ENCODE results near the gene FPR3. TPM values are rescaled to one million over a fixed set of nuclear protein-coding genes. Genes with fewer than 3 reads are reported as not detected.

The FPR3 gene
- total RNA-seq, 1 donor from 2014 or later: not detected

GRCh38 chr19:51816711-51817110 lies 21.8 kb downstream of the FPR3 start:
- TF ChIP-seq CTCF (conservative IDR thresholded peaks at IDR 0.05; ENCODE audit: low read depth, low read length): no peak
- no peak overlapping the region for H3K4me3 ChIP-seq (ENCODE audit: low read depth, low read length)

DNA sequence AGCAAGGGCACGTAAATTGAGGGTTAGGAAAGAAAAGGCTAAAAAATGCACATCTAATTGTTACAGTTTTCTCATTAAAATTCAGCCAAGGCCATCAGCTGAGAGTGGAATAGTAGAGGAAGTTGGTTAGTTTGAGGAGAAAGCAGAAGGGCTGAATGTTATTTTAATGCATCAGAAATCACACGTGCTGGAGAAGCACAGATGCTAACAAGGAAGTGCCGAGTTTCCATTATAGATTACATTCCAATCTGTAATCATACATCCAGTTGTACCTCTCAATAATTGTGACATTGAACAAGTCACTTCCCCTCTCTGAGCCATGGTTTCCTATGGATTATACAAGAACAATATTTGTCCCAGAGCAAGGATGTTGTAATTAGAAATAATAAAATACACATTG lies 25.1 kb downstream of the FPR3 start:
- no peak for DNase-seq (ENCODE audit: low read depth)
- no peak for TF ChIP-seq CTCF (conservative IDR thresholded peaks at IDR 0.05; ENCODE audit: low read depth, low read length)
- no peak overlapping the region for H3K4me3 ChIP-seq (ENCODE audit: low read depth, low read length)

More at GRCh38 chr19:51816711-51817110, 21.8 kb downstream of the FPR3 start:
- no peak for DNase-seq (ENCODE audit: low read depth)

DNA sequence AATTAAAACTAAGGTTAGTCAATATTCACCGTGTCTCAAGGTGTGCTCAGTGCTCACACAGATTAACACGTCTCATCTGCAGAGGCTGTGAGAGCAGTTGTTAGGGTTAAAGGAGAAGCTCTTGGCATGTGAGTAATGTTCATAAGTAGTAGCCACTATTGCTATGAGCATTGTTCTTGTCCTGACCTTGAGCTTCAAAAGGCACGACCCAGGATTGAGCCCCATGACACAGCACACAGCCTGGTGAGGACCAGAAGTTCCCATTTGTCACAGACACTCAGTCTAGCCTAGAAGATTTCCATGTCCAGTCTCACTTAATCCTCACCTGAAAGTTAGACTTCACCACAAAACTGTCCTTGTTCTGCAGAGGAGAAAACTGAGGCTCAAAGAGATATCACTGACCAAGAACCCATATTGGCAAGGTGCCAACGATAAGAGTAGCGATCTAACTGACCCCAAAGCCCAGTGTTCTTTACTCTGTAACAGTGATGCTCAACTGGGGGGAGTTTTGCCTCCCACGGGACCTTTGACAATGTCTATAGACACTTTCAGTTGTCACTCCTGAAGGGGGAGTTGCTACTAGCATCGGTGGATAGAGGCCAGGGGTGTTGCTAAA lies 26.0 kb downstream of the FPR3 start:
- H3K4me3 ChIP-seq (ENCODE audit: low read depth, low read length): no peak overlapping the region
- no peak for TF ChIP-seq CTCF (conservative IDR thresholded peaks at IDR 0.05; ENCODE audit: low read depth, low read length)
- DNase-seq (ENCODE audit: low read depth): no peak

DNA sequence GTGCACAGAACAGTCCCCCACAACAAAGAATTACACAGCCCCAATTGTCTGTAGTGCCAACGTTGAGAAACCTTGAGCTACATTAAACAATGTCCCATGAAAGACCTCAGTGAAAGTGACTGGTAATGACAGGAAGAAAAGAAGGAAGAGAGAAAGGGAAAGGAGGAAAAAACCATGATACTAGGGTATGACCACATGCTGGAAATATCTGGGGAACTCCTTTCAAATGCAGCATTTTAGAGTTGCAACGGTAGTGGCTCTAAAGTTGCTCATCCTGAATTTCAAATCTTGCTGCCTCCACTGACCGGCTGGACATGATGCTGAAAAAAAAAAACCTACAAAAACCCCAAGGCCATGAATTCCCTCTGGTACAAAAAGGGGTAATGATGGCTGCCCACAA lies 26.5 kb downstream of the FPR3 start:
- no peak overlapping the region for H3K4me3 ChIP-seq (ENCODE audit: low read depth, low read length)
- no peak for DNase-seq (ENCODE audit: low read depth)
- TF ChIP-seq CTCF (conservative IDR thresholded peaks at IDR 0.05; ENCODE audit: low read depth, low read length): no peak

GRCh38 chr19:51821921-51822320 lies 27.0 kb downstream of the FPR3 start:
- H3K4me3 ChIP-seq (ENCODE audit: low read depth, low read length): no peak overlapping the region
- DNase-seq (ENCODE audit: low read depth): no peak
- TF ChIP-seq CTCF (conservative IDR thresholded peaks at IDR 0.05; ENCODE audit: low read depth, low read length): no peak

DNA sequence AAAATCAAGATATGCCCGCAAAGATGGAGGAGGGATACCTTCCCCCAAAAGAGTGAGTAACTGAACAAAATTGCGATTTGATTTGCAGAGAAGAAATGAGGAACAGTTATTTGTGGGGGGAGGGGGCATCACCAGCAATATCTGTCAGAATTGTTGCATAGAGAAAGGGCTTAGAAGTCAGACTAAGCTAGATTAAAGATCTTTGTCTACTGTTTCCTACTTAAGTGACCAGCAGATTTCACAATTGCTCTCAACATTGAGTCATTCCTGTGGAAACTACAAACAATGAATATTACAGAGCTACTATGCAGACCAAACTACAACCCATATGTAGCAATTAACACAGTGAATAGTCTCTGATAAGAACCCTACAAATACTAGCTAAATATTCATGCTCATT lies 27.4 kb downstream of the FPR3 start:
- no peak for DNase-seq (ENCODE audit: low read depth)
- no peak overlapping the region for H3K4me3 ChIP-seq (ENCODE audit: low read depth, low read length)
- no peak for TF ChIP-seq CTCF (conservative IDR thresholded peaks at IDR 0.05; ENCODE audit: low read depth, low read length)

DNA sequence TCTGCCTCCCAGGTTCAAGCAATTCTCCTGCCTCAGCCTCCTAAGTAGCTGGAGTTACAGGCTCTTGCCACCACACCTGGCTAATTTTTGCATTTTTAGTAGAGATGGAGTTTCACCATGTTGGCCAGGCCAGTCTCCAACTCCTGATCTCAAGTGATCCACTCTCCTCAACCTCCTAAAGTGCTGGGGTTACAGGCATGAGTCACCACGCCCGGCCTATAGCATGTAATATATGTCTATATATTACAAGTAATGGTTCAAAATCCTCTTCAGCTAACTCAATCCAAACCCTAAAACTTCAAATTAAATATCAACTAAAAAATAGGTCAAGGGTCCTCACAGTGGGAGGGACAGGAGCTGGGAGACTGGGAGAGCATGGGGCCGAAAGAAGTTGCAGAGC lies 28.0 kb downstream of the FPR3 start:
- no peak overlapping the region for H3K4me3 ChIP-seq (ENCODE audit: low read depth, low read length)
- no peak for TF ChIP-seq CTCF (conservative IDR thresholded peaks at IDR 0.05; ENCODE audit: low read depth, low read length)
- DNase-seq (ENCODE audit: low read depth): no peak
